ENCODE results near the gene DUSP16.
"Not testable (repeated sequence)": the region's sequence is repeated elsewhere in the genome, so short reads cannot be mapped to it uniquely, and the experiment has no call there.

DUSP16 gene

DNA sequence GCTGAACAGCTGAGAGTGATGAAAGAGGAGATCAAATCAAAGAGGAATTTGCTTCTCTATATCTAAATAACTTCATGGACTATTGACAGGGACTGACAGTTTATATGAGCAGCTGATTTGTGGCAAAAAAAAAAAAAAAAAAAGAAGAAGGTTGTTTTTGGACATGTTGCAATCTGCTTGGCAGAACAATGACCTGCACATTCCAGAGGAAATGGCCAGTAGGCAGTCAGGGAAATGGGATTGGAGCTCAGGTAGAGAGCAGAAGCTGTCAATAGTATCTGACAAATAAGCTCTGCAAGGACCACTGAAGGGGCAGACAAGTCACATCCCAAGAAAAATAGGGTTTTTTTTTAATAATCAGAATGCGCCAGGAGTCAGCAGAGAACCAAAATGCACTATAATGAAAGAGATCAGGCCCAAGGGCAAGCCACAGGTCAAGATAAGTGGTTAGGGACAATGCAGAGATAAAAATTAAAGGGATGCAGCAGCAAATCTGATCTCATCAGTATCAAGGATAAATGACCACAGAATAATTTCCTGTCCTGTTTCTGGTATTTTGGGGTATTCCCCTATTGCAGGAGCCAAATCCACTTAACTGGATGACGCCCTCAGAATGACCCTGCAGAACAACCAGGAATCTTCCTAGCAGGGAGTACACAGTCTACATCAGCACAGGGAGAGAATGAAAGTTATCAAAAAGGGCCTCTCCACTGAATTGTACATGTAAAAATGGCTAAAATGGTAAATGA lies 22.6 kb upstream of the DUSP16 start:
- DNase-seq (ENCODE audit: low read depth, low spot score) = no peak

DNA sequence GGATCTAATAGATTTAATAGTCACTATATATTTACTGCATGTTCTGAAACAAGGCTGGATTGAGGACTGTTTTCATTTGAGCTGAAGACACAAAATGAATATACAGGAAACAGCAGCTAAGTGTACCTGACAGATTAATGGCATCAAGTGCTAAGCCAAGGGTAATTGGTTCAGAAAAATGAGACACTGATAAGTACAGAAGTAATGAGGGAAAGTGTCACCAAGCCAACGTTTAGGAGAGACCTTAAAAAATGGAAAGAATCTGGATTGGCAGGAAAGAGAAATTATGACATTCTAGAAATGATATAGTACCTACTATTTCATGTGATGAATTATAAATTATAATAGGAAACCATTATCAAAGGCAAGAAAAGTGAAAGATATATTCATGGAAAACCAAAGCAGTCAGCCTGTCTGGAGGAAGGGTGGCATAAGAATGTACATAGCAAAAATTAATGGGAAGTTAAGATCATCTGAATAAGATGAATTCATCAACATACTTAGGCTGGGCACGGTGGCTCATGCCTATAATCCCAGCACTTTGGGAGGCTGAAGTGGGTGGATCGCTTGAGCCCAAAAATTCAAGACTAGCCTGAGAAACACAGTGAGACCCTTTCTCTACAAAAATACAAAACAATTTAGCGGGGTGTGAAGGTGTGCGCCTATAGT lies 21.0 kb upstream of the DUSP16 start:
- peak overlapping the region; percentile 73 for H3K27ac ChIP-seq
- no peak for DNase-seq (ENCODE audit: low read depth, low spot score)

More for the DNA sequence above, 22.6 kb upstream of the DUSP16 start:
- H3K27ac ChIP-seq = peak overlapping the region; percentile 73

DNA sequence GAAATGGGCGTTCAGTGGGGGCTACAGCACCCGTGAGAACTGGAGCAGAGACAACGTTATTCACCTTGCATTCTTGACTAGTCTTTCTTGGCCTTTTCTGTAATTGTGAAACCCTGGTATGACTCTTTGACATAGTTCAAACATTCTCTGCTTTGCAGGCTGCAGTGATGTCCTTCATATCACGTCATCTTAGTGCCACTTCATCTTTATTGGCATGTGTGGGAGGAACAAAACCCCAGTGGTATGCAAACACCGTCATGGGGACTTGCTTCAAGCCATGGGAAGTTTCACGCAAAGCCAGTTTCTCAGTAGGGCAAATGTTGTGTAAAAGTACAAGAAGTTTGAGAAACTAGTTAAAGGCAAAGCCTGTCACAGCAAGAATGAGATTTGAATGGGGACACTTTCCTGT lies 20.2 kb upstream of the DUSP16 start:
- DNase-seq (ENCODE audit: low read depth, low spot score) = peak; percentile 84
- peak overlapping the region; percentile 73 for H3K27ac ChIP-seq

DNA sequence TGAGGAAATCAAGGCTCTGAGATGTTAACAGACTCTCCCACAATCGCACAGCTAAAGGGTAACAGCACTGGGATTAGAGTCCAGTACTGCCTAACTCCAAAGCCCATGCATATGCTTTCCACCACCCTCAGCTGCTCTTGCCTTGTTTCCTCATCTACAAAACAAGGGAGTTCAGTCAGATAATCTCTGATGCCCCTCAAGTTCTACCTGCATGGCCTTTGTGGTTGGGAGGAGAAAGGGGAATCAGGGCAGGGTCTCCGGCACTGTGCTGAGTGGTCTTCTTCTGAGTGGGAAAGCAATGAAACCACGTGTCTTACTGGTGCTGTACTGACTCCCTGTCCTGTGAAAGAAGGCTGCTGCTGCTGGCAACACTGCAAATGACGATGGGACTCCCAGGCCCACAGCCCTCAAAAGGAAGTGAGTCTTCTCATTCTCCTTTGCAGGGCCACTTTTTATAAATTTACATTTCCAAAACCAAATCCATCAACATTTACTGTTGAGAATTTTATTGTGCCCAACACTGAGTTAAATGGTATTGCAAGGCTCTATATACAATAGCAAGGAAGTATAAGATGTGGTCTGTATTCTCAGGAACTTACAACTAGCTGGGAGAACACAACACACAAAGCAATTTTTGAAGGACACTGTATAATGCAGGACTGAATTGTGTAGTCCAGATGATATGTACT lies 19.7 kb upstream of the DUSP16 start:
- peak overlapping the region; percentile 73 for H3K27ac ChIP-seq
- no peak for DNase-seq (ENCODE audit: low read depth, low spot score)

DNA sequence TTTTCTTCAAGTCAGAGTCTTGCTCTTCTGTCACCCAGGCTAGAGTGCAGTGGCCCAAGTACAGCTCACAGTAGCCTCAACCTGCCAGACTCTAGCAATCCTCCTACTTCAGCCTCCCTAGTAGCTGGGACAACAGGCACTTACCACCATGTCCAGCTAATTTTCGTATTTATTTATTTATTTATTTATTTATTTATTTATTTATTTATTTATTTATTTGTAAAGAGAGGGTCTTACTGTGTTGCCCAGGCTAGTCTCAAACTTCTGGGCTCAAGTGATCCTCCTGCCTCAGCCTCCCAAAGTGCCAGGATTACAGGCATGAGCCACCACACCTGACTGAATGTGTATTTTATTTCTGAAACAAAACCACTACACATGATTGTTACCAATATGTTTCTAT lies 18.1 kb upstream of the DUSP16 start:
- DNase-seq (ENCODE audit: low read depth, low spot score); H3K27ac ChIP-seq: not testable (repeated sequence)

DNA sequence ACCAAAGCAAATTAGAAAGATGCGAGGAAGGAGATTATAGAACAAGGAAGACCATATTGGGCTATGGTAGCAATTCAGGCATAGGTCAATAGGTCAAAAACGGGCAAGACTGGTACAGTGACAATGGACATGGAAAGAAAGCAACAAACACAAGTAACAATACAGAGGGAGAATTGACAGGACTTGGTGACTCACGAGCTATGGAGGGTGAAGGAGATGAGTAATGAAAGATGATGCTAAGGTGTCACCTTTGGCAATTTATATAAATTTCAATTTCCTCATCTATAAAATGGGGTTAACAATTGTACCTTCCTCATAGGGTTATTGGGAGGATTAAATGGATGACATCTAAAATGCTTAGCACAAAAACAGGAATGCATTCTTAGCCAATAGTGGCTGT lies 15.1 kb upstream of the DUSP16 start:
- peak overlapping the region; percentile 38 for H3K27ac ChIP-seq
- DNase-seq (ENCODE audit: low read depth, low spot score) = no peak

DNA sequence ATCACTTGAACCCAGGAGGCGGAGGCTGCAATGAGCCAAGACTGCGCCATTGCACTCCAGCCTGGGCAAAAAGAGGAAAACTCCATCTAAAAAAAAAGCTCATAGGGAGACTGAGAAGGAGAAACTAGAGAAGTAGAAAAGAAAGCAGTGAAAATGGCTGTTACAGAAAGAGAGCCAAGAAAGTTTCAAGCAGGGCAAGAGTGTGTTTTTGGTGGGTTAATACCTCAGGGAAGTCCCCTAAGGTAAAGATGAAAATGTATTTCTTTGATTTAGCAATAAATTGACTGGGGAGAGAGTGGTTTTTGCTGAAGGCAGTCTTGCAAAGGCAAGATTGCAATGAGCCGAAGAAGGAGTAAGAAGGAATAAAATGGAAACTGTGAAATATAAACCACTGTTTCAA lies 10.0 kb upstream of the DUSP16 start:
- H3K27ac ChIP-seq = no peak overlapping the region
- no peak for DNase-seq (ENCODE audit: low read depth, low spot score)

DNA sequence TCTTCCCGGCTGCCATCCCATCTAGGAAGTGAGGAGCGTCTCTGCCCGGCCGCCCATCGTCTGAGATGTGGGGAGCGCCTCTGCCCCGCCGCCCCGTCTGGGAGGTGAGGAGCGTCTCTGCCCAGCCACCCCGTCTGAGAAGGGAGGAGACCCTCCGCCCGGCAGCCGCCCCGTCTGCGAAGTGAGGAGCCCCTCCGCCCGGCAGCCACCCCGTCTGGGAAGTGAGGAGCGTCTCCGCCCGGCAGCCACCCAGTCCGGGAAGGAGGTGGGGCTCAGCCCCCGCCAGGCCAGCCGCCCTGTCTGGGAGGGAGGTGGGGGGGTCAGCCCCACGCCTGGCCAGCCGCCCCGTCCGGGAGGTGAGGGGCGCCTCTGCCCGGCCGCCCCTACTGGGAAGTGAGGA lies 3.3 kb upstream of the DUSP16 start:
- DNase-seq (ENCODE audit: low read depth, low spot score); H3K27ac ChIP-seq: not testable (repeated sequence)

DNA sequence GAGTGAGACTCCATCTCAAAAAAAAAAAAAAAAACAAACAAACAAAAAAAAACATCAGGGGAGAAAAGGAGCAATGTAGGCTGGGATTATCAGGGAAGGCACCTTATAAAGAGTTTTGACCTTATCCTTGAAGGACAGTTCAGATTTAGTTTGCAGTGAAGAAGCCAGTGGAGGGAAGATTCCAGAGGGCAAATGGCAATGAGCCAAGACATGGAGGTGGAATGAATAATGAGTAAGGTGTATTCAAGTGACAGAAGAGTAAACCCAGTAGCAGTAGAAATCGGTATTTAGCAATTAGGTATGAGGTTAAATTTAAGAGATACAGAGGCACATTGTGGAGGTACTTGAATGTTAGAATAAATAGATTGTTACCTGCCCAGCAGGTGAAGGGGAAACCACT lies 2.2 kb upstream of the DUSP16 start:
- no peak overlapping the region for H3K27ac ChIP-seq
- DNase-seq (ENCODE audit: low read depth, low spot score) = no peak

DNA sequence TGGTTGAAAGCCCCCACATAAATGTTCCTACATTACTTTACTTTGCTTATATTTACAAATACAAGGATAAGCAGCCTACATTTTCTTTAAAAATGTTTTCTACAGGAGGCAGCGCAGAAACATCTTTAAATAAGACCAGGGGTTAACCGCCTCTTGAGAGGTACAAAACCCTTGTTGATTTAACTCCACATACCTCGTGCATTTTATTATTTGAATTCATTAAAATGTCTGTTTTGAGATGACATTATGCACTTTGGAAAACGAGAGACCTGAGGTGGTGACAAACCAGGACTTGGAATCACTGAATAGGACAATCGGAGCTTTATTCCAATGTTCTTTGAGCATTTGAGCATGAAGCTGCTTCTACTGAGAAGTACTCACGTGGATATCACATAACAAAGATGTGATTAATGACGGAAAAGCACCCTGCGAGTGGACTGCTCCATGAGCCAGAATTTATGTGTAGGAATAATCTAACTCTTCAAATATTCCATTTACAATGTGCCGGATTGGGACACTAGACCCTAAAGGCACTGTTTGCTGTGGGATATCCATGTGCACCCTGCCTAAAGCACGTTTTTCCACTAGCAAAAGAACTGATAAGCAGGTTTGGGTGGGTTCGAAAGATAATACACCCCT lies 746 bp upstream of the DUSP16 start:
- DNase-seq (ENCODE audit: low read depth, low spot score) = no peak
- peak overlapping the region; percentile 98 for H3K27ac ChIP-seq

DNA sequence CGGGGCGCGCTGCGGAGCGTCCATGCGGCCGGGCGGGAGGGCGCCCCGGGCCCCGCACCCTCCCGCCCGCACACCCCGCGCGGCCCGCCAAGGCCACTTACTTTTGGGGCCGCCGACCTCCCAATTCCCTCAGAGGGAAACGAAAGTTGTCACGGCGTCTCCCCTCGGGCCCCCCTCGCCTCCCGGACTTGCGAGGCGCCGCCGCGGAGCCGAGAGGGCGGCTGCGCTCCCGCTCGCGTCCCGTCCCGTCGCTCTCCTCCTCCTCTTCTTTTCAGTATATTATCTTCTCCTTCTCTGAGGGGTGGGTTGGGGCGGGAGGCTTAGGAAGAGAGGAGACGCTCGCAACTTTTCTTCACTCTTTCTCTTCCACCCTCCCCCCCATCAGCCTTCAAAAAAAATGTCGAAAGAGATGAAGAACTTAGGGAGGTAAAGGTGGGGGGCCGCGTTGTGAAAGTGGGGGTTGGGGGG lies 613 bp downstream of the DUSP16 start:
- DNase-seq (ENCODE audit: low read depth, low spot score) = no peak
- H3K27ac ChIP-seq = peak overlapping the region; percentile 98

DNA sequence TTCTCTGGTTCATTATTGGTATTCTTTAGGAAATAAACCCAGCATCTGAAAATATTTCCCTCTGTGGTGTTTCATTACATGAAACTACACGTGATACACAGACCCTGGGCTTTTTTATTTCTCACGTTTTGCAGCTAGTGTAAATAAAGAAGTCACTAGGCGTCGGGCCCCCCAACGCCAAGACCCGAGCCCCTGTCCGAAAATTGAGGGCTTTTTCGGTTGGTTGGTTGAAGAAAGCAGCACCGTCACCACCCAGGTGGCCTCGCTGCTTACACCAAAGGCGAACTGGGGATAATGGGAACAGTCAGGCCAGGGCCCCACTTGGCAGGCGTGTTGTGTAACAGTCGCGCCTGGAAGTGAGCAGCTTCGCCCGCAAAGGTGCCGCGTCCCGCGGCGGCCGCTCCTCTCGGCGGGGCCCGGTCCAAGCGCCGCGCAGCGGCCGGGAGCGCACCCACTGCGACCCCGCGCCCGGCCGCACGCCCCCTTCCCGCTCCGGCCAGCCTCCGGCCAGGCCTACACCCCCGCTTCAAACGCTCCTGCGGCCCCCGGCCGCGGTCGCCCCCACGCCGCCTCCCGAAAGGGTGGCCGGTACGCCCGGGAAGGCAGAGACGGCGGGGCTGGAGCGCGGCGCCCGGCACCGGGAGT lies 1.2 kb downstream of the DUSP16 start:
- peak overlapping the region; percentile 98 for H3K27ac ChIP-seq
- no peak for DNase-seq (ENCODE audit: low read depth, low spot score)

DNA sequence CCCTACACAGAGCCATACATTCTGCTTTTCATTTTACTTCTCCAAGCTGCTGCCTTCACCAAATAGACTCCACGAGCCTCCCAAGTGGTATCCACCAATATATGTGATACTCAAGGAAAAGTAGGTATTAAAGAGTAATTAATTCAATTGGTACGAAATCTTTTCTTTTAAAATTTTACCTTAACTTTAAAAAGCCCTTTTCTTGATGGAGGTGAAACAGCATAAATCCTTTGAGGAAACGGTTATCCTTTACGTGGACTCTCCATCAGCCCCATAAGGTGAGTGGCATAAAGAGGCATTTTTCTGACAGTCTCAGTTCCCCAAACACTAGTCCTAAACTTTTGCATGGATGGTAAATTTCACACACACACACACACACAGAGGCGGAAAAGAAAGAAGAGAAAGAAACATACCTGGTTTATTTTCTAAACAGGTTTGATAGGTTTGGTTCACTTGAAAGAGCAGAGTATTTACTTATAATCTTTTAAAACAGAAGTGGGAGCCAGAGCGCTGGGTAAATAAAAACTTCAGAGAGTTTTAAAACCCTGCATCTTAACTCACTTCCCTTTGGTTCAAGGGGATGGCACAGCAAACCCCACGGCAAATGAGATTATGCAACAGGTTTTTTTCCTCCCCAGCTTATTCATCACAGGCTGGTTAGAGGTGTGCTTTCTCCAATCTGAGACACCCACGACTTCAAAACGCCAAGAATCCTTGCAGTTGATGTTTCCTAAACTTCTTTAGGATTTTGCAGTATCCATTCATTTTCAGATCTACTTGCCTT lies 1.9 kb downstream of the DUSP16 start:
- no peak for DNase-seq (ENCODE audit: low read depth, low spot score)
- H3K27ac ChIP-seq = peak overlapping the region; percentile 98

DNA sequence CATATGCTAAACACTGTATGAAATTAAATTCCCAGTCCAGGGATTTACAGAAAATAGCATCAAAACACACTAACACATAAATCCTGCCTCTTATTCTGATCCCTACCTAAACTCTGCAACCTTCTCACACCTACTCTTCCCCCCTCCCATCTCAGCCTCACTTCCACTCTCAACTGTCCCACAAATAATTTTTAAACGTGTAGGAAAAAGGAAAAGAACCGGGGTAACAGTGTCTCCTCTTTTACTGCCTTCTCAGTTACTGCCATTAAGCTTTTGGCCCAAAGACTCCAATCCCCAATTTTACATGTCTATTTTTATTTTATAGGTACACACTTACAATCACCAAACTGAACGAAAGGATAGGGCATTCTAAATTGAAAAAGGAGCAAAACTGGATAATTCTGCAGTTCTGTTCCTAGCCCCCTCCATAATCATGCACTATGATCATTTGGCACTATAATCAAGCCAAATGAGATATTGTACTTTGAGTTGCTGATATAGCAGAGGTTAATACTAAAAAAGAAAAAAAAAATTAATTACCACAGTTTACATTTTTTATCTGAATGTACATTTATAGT lies 2.9 kb downstream of the DUSP16 start:
- no peak for DNase-seq (ENCODE audit: low read depth, low spot score)
- H3K27ac ChIP-seq = peak overlapping the region; percentile 98

DNA sequence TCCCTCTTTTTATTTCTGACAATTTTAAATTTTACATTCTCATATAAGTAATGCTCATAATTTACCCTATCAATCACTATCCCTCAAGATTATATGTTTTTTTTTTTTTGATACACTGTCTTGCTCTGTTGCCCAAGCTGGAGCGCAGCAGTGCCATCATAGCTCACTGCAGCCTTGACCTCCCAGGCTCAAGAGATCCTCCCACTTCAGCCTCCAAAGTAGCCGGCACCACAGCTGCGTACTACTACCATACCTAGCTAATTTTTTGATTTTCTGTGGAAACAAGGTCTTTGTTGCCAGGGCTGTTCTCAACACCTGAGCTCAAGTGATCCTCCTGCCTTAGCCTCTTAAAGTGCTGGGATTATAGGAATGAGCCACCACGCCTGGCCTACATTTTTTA lies 4.4 kb downstream of the DUSP16 start:
- H3K27ac ChIP-seq = no peak overlapping the region
- no peak for DNase-seq (ENCODE audit: low read depth, low spot score)

DNA sequence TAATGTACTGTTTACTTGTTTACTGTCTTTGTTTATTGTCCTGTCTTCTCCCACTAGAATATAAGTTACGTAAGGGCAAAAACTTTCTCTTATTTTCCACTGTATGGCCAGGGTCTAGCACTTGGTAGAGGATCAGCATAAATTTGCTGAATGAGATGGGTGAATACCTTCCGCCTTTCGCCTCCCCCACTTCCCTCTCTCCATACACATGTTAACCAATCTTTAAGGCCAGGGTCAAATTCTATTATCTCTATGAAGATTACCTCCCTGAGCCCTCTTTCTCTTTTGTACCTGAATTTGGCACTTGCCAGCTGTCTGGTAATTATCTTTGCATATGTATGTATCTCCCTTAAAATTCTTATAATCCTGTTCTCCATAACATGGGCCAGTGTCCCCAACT lies 4.9 kb downstream of the DUSP16 start:
- H3K27ac ChIP-seq = no peak overlapping the region
- no peak for DNase-seq (ENCODE audit: low read depth, low spot score)

DNA sequence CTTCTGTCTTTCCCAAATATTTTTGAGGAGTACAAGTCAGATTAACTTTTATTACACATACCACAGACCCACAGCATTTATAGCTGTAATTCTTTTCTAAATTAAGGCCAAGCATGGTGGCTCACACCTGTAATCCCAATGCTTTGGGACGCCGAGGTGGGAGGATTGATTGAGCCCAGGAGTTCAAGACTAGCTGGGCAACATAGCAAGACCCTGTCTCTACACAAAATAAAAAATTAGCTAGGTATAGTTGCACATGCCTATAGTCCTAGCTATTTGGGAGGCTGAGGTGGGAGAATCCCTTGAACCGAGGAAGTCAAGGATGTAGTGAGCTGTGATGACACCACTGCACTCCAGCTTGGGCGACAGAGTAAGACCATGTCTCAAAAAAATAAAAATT lies 7.0 kb downstream of the DUSP16 start:
- DNase-seq (ENCODE audit: low read depth, low spot score) = no peak
- H3K27ac ChIP-seq = no peak overlapping the region

DNA sequence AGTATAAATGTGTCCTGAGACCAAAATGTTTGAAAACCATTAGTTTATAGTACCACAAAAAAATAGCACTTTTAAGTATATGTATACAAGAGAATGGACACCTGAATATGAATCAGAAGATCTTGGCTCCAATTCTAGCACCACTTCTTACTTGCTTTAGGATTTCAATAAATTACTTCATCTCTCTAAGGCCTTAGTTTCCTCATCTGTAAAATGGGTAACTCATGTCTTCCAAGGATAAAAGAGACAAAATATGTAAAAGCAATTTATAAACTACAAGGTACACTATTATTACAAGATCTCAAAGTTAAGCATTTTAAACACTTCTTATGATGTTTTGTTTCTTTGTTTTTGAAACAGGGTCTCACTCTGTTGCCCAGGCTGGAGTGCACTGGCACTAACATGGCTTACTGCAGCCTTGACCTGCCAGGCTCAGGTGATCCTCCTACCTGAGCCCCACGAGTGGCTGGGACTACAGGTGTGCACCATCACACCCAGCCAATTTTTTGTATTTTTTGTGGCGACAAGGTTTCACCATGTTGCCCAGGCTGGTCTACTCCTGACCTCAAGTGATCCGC lies 9.4 kb downstream of the DUSP16 start:
- DNase-seq (ENCODE audit: low read depth, low spot score) = no peak
- H3K27ac ChIP-seq = no peak overlapping the region

DNA sequence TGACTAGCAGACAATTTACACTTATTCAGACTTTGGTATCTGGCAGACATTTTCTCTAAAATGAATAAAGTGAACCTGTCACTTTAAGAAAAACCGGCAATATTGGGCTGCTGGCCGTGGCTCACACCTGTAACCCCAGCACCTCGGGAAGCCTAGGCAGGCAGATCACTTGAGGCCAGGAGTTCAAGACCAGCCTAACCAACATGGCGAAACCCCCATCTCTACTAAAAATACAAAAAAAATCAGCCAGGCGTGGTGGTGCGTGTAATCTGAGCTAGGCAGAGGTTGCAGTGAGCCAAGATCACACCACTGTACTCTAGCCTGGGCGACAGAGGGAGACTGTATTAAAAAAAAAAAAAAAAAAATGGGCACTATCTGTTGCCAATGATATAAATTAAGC lies 11.5 kb downstream of the DUSP16 start:
- DNase-seq (ENCODE audit: low read depth, low spot score) = no peak
- H3K27ac ChIP-seq = no peak overlapping the region
